ENCODE results near the gene DUOXA2. TPM values are rescaled to one million over a fixed set of nuclear protein-coding genes. Genes with fewer than 3 reads are reported as not detected.

The DUOXA2 gene
- total and polyA plus RNA-seq, 2 experiments from 2014 or later: not detected

- Histone ChIP-seq H4K20me1 (ENCODE audit: insufficient read depth) (no peaks in the 10 kb centered on the region), H3K9ac (no peak overlapping the region), H3K27ac (no peak overlapping the region), H3K9me2 (ENCODE audit: insufficient read depth) (no peaks in the 10 kb centered on the region), H3F3A (ENCODE audit: insufficient read depth) (peaks cover 16% of the 10 kb centered on the region), H3K4me1 (ENCODE audit: insufficient read depth) (peaks cover 15% of the 10 kb centered on the region), H3K79me2 (ENCODE audit: insufficient read depth) (no peaks in the 10 kb centered on the region), H3K27me3 (replicated peaks; ENCODE audit: insufficient read depth) (no peaks in the 10 kb centered on the region), H2AFZ (no peak overlapping the region), H3K9me3 (ENCODE audit: low read depth) (no peaks in the 10 kb centered on the region), H3K4me2 (ENCODE audit: unreplicated experiment) (no peak overlapping the region), H3K36me3 (ENCODE audit: low read depth) (no peaks in the 10 kb centered on the region), H3K4me3 (no peak overlapping the region)
- in situ Hi-C loops (cut with MboI): no loop called here
- TF ChIP-seq EZH2phosphoT487 (IDR thresholded peaks at IDR 0.05; ENCODE audit: insufficient read depth, low read depth): no peak
- TF ChIP-seq EZH2 (IDR thresholded peaks at IDR 0.05; ENCODE audit: insufficient read depth, poor library complexity, severe bottlenecking): no peak
- WGBS, 2 experiments (ENCODE audit: low coverage in 1 of 2, low lambda C conversion rate in 2 of 2, missing lambda C conversion rate in 2 of 2): 90 to 91% methylated on average over 8 of the region's 8 CpGs
- no peak for DNase-seq
Measured at GRCh38 chr15:45155739-45156138, 41.6 kb downstream of the DUOXA2 start.

- WGBS, 2 experiments (ENCODE audit: low coverage in 1 of 2, low lambda C conversion rate in 2 of 2, missing lambda C conversion rate in 2 of 2): 29 to 31% methylated on average over 7 of the region's 7 CpGs
- Histone ChIP-seq H3K9ac (peak overlapping the region; percentile 79), H3K4me3 (0 out of 2 replicates have a peak overlapping the region, but pooled peaks have one; percentile 9), H2AFZ (peak overlapping the region; percentile 47), H3K36me3 (ENCODE audit: low read depth) (no peaks in the 10 kb centered on the region), H4K20me1 (ENCODE audit: insufficient read depth) (no peaks in the 10 kb centered on the region), H3K27me3 (replicated peaks; ENCODE audit: insufficient read depth) (no peaks in the 10 kb centered on the region), H3K27ac (peak overlapping the region; percentile 98), H3K9me2 (ENCODE audit: insufficient read depth) (no peaks in the 10 kb centered on the region), H3K9me3 (ENCODE audit: low read depth) (no peaks in the 10 kb centered on the region), H3K4me1 (ENCODE audit: insufficient read depth) (peaks cover 15% of the 10 kb centered on the region), H3K4me2 (ENCODE audit: unreplicated experiment) (peak overlapping the region; percentile 68), H3F3A (ENCODE audit: insufficient read depth) (peaks cover 16% of the 10 kb centered on the region), H3K79me2 (ENCODE audit: insufficient read depth) (no peaks in the 10 kb centered on the region)
- no peak for TF ChIP-seq EZH2 (IDR thresholded peaks at IDR 0.05; ENCODE audit: insufficient read depth, poor library complexity, severe bottlenecking)
- in situ Hi-C loops (cut with MboI): no loop called here
- DNase-seq: peak; percentile 96
Measured at GRCh38 chr15:45156744-45157455, 42.8 kb downstream of the DUOXA2 start.

GRCh38 chr15:45157974-45158373 is 43.8 kb downstream of the DUOXA2 start:
- Histone ChIP-seq H3F3A (ENCODE audit: insufficient read depth) (peaks cover 16% of the 10 kb centered on the region), H3K27ac (peak overlapping the region; percentile 98), H3K27me3 (replicated peaks; ENCODE audit: insufficient read depth) (no peaks in the 10 kb centered on the region), H2AFZ (no peak overlapping the region), H3K4me3 (no peak overlapping the region), H3K79me2 (ENCODE audit: insufficient read depth) (no peaks in the 10 kb centered on the region), H3K36me3 (ENCODE audit: low read depth) (no peaks in the 10 kb centered on the region), H3K9me3 (ENCODE audit: low read depth) (no peaks in the 10 kb centered on the region), H3K9ac (peak overlapping the region; percentile 79), H3K4me1 (ENCODE audit: insufficient read depth) (peaks cover 22% of the 10 kb centered on the region), H3K4me2 (ENCODE audit: unreplicated experiment) (peak overlapping the region; percentile 60), H4K20me1 (ENCODE audit: insufficient read depth) (no peaks in the 10 kb centered on the region), H3K9me2 (ENCODE audit: insufficient read depth) (no peaks in the 10 kb centered on the region)
- peak; percentile 97 for DNase-seq
- in situ Hi-C loops (cut with MboI): no loop called here
- no peak for TF ChIP-seq EZH2 (IDR thresholded peaks at IDR 0.05; ENCODE audit: insufficient read depth, poor library complexity, severe bottlenecking)
- TF ChIP-seq EZH2phosphoT487 (IDR thresholded peaks at IDR 0.05; ENCODE audit: insufficient read depth, low read depth): no peak
- WGBS, 2 experiments (ENCODE audit: low coverage in 1 of 2, low lambda C conversion rate in 2 of 2, missing lambda C conversion rate in 2 of 2): 0 to 3% methylated on average over 1 of the region's 1 CpG

- Histone ChIP-seq H3K4me1 (ENCODE audit: insufficient read depth) (peaks cover 24% of the 10 kb centered on the region), H3K9ac (no peak overlapping the region), H2AFZ (no peak overlapping the region), H3K4me3 (no peak overlapping the region), H3K4me2 (ENCODE audit: unreplicated experiment) (no peak overlapping the region), H3K27ac (no peak overlapping the region), H3K36me3 (ENCODE audit: low read depth) (no peaks in the 10 kb centered on the region), H3K27me3 (replicated peaks; ENCODE audit: insufficient read depth) (no peaks in the 10 kb centered on the region), H3F3A (ENCODE audit: insufficient read depth) (peaks cover 9% of the 10 kb centered on the region), H3K9me3 (ENCODE audit: low read depth) (no peaks in the 10 kb centered on the region), H4K20me1 (ENCODE audit: insufficient read depth) (no peaks in the 10 kb centered on the region), H3K9me2 (ENCODE audit: insufficient read depth) (no peaks in the 10 kb centered on the region), H3K79me2 (ENCODE audit: insufficient read depth) (no peaks in the 10 kb centered on the region)
- DNase-seq: no peak
- in situ Hi-C loops (cut with MboI): loop anchor here (10.0 kb wide), 1 partner anchor 243 kb away; a partner anchor contains a TSS
- no peak for TF ChIP-seq EZH2phosphoT487 (IDR thresholded peaks at IDR 0.05; ENCODE audit: insufficient read depth, low read depth)
- TF ChIP-seq EZH2 (IDR thresholded peaks at IDR 0.05; ENCODE audit: insufficient read depth, poor library complexity, severe bottlenecking): no peak
- WGBS, 2 experiments (ENCODE audit: low coverage in 1 of 2, low lambda C conversion rate in 2 of 2, missing lambda C conversion rate in 2 of 2): 92 to 94% methylated on average over 14 of the region's 14 CpGs
Measured at GRCh38 chr15:45161666-45162065, 47.5 kb downstream of the DUOXA2 start.

All from GM23248 (cell line).